ENCODE measurements around the gene PSMD2. TPM values are rescaled to one million over a fixed set of nuclear protein-coding genes. Genes with fewer than 3 reads are reported as not detected.

Gene PSMD2
- total RNA-seq, 1 experiment from 2014 or later: 645 TPM

GRCh38 chr3:184316792-184317191, 17.8 kb downstream of the PSMD2 start:
- no peak for DNase-seq (ENCODE audit: low spot score)
- H3K4me3 ChIP-seq (ENCODE audit: low read depth, low read length, poor library complexity, severe bottlenecking): peak overlapping the region; percentile 93
- no peak overlapping the region for H3K27ac ChIP-seq (ENCODE audit: low read depth, low read length, poor library complexity, severe bottlenecking)
- H3K36me3 ChIP-seq (ENCODE audit: insufficient read depth, low read length, poor library complexity, severe bottlenecking): peaks cover 39% of the 10 kb centered on the region
- intact Hi-C loops (cut with micrococcal nuclease; ENCODE audit: unreplicated experiment): no loop called here
- TF ChIP-seq EZH2 (IDR thresholded peaks at IDR 0.05; ENCODE audit: borderline replicate concordance, low read depth, low read length, poor library complexity, severe bottlenecking): no peak
- TF ChIP-seq, protein P1, sequence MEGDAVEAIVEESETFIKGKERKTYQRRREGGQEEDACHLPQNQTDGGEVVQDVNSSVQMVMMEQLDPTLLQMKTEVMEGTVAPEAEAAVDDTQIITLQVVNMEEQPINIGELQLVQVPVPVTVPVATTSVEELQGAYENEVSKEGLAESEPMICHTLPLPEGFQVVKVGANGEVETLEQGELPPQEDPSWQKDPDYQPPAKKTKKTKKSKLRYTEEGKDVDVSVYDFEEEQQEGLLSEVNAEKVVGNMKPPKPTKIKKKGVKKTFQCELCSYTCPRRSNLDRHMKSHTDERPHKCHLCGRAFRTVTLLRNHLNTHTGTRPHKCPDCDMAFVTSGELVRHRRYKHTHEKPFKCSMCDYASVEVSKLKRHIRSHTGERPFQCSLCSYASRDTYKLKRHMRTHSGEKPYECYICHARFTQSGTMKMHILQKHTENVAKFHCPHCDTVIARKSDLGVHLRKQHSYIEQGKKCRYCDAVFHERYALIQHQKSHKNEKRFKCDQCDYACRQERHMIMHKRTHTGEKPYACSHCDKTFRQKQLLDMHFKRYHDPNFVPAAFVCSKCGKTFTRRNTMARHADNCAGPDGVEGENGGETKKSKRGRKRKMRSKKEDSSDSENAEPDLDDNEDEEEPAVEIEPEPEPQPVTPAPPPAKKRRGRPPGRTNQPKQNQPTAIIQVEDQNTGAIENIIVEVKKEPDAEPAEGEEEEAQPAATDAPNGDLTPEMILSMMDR (conservative IDR thresholded peaks at IDR 0.05; ENCODE audit: low read depth, low read length): no peak
- peaks cover 34% of the 10 kb centered on the region for H3K4me1 ChIP-seq (ENCODE audit: insufficient read depth, low read length, poor library complexity, severe bottlenecking)
- CTCF ChIA-PET: no interaction called here
- H3K27me3 ChIP-seq (replicated peaks; ENCODE audit: insufficient read depth, low read depth, low read length, poor library complexity): no peaks in the 10 kb centered on the region
- POLR2A ChIA-PET (ENCODE audit: low non-redundant PET): no interaction called here
- no peaks in the 10 kb centered on the region for H3K9me3 ChIP-seq (ENCODE audit: low read depth, low read length, poor library complexity, severe bottlenecking)
- BruUV-seq (replicated peaks): TSS peak; percentile 25

GRCh38 chr3:184317201-184317600, 18.2 kb downstream of the PSMD2 start:
- no peaks in the 10 kb centered on the region for H3K27me3 ChIP-seq (replicated peaks; ENCODE audit: insufficient read depth, low read depth, low read length, poor library complexity)
- no peak for TF ChIP-seq EZH2 (IDR thresholded peaks at IDR 0.05; ENCODE audit: borderline replicate concordance, low read depth, low read length, poor library complexity, severe bottlenecking)
- TF ChIP-seq, protein P1 (conservative IDR thresholded peaks at IDR 0.05; ENCODE audit: low read depth, low read length): no peak
- ChIA-PET POLR2A (ENCODE audit: low non-redundant PET) (no interaction called here), CTCF (no interaction called here)
- intact Hi-C loops (cut with micrococcal nuclease; ENCODE audit: unreplicated experiment): no loop called here
- peaks cover 34% of the 10 kb centered on the region for H3K4me1 ChIP-seq (ENCODE audit: insufficient read depth, low read length, poor library complexity, severe bottlenecking)
- no peaks in the 10 kb centered on the region for H3K9me3 ChIP-seq (ENCODE audit: low read depth, low read length, poor library complexity, severe bottlenecking)
- no TSS peak for BruUV-seq (replicated peaks)
- no peak for DNase-seq (ENCODE audit: low spot score)
- peaks cover 43% of the 10 kb centered on the region for H3K36me3 ChIP-seq (ENCODE audit: insufficient read depth, low read length, poor library complexity, severe bottlenecking)
- no peak overlapping the region for H3K27ac ChIP-seq (ENCODE audit: low read depth, low read length, poor library complexity, severe bottlenecking)
- no peak overlapping the region for H3K4me3 ChIP-seq (ENCODE audit: low read depth, low read length, poor library complexity, severe bottlenecking)

GRCh38 chr3:184320104-184320445, 21.0 kb downstream of the PSMD2 start:
- no peaks in the 10 kb centered on the region for H3K9me3 ChIP-seq (ENCODE audit: low read depth, low read length, poor library complexity, severe bottlenecking)
- peaks cover 34% of the 10 kb centered on the region for H3K4me1 ChIP-seq (ENCODE audit: insufficient read depth, low read length, poor library complexity, severe bottlenecking)
- TF ChIP-seq, protein P1 (conservative IDR thresholded peaks at IDR 0.05; ENCODE audit: low read depth, low read length): no peak
- TF ChIP-seq EZH2 (IDR thresholded peaks at IDR 0.05; ENCODE audit: borderline replicate concordance, low read depth, low read length, poor library complexity, severe bottlenecking): no peak
- peaks cover 72% of the 10 kb centered on the region for H3K36me3 ChIP-seq (ENCODE audit: insufficient read depth, low read length, poor library complexity, severe bottlenecking)
- H3K27me3 ChIP-seq (replicated peaks; ENCODE audit: insufficient read depth, low read depth, low read length, poor library complexity): no peaks in the 10 kb centered on the region
- CTCF ChIA-PET: no interaction called here
- peak; percentile 96 for DNase-seq (ENCODE audit: low spot score)
- intact Hi-C loops (cut with micrococcal nuclease; ENCODE audit: unreplicated experiment): no loop called here
- POLR2A ChIA-PET (ENCODE audit: low non-redundant PET): no interaction called here
- BruUV-seq (replicated peaks): no TSS peak
- H3K4me3 ChIP-seq (ENCODE audit: low read depth, low read length, poor library complexity, severe bottlenecking): no peak overlapping the region
- peak overlapping the region; percentile 74 for H3K27ac ChIP-seq (ENCODE audit: low read depth, low read length, poor library complexity, severe bottlenecking)
